Measurements from ENCODE around the gene PAWR. TPM values are rescaled to one million over a fixed set of nuclear protein-coding genes. Genes with fewer than 3 reads are reported as not detected.

The PAWR gene
- polyA plus RNA-seq, 1 donor (not counting 4 experiments of a cell fraction or from before 2014, with no cell fraction given): 41.1 TPM

DNA sequence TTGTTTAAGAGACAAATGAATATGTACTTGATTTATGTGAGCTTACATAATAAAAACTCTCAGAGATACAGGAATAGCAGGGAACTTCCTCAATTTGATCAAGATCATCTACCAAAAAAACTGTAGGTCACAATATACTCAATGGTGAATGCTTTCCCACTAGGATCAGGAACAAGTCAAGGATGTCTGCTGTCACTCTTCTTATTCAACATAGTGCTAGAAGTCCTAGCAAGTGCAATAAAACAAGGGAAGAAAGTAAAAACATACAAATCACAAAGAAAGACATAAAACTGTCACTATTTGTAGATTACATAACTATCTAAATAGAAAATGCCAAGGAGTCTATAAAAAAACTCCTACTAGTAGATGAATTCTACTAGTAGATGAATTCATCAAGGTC is 41.9 kb upstream of the PAWR start:
- dilution Hi-C loops (cut with MboI; ENCODE audit: extremely low pct_ligation_motif_present, low sequenced_read_pairs): no loop called here
- H3K36me3 ChIP-seq (ENCODE audit: control insufficient read depth in 2 of 2, extremely low read depth in 1 of 2, insufficient read depth in 2 of 2, low read length in 2 of 2): no peaks in the 10 kb centered on the region
- H3K9ac ChIP-seq (ENCODE audit: control insufficient read depth, extremely low read depth, insufficient read depth, low read length): no peak overlapping the region
- FAIRE-seq (no peak), DNase-seq (ENCODE audit: low read depth, low spot score) (no peak)
- H2AFZ ChIP-seq (ENCODE audit: control insufficient read depth, low read length): no peak overlapping the region
- H3K9me1 ChIP-seq (ENCODE audit: control insufficient read depth, extremely low read depth, insufficient read depth, low read length): no peaks in the 10 kb centered on the region
- no peak overlapping the region for H3K27ac ChIP-seq (ENCODE audit: control insufficient read depth, insufficient read depth, low read length)
- H3K4me2 ChIP-seq (ENCODE audit: control insufficient read depth, extremely low read depth, insufficient read depth, low read depth, low read length): no peak overlapping the region
- H3K79me2 ChIP-seq (ENCODE audit: control insufficient read depth, insufficient read depth, low read length): no peaks in the 10 kb centered on the region
- H3K9me3 ChIP-seq (ENCODE audit: control insufficient read depth, low read depth, low read length): no peaks in the 10 kb centered on the region
- no peaks in the 10 kb centered on the region for H4K20me1 ChIP-seq (ENCODE audit: control insufficient read depth, extremely low read depth, insufficient read depth, low read length)
- no peak for TF ChIP-seq CTCF (optimal IDR thresholded peaks at IDR 0.05 in 1 of 3, IDR thresholded peaks at IDR 0.05 in 1 of 3, conservative IDR thresholded peaks at IDR 0.05 in 1 of 3; ENCODE audit: extremely low read depth in 1 of 3, insufficient read depth in 2 of 3, low read length in 3 of 3)
- no peak overlapping the region for H3K4me3 ChIP-seq (ENCODE audit: control insufficient read depth in 2 of 3, extremely low read depth in 1 of 3, insufficient read depth in 2 of 3, low read depth in 1 of 3, low read length in 3 of 3)
- H3K4me1 ChIP-seq (ENCODE audit: control insufficient read depth, extremely low read depth, insufficient read depth, low read length): no peaks in the 10 kb centered on the region
- no peaks in the 10 kb centered on the region for H3K27me3 ChIP-seq (ENCODE audit: control insufficient read depth, extremely low read depth, insufficient read depth, low read length)

- H3K9me3 ChIP-seq (ENCODE audit: control insufficient read depth, low read depth, low read length): no peaks in the 10 kb centered on the region
- no peaks in the 10 kb centered on the region for H4K20me1 ChIP-seq (ENCODE audit: control insufficient read depth, extremely low read depth, insufficient read depth, low read length)
- peak overlapping the region; percentile 62 for H3K27ac ChIP-seq (ENCODE audit: control insufficient read depth, insufficient read depth, low read length)
- H3K79me2 ChIP-seq (ENCODE audit: control insufficient read depth, insufficient read depth, low read length): no peaks in the 10 kb centered on the region
- H3K4me2 ChIP-seq (ENCODE audit: control insufficient read depth, extremely low read depth, insufficient read depth, low read depth, low read length): peak overlapping the region; percentile 52
- DNase-seq (ENCODE audit: low read depth, low spot score) (peak; percentile 60), FAIRE-seq (peak; percentile 85)
- TF ChIP-seq EZH2 (IDR thresholded peaks at IDR 0.05; ENCODE audit: low read length) (no peak), CTCF (optimal IDR thresholded peaks at IDR 0.05 in 1 of 3, IDR thresholded peaks at IDR 0.05 in 1 of 3, conservative IDR thresholded peaks at IDR 0.05 in 1 of 3; ENCODE audit: extremely low read depth in 1 of 3, insufficient read depth in 2 of 3, low read length in 3 of 3) (no peak)
- H2AFZ ChIP-seq (ENCODE audit: control insufficient read depth, low read length): no peak overlapping the region
- no peaks in the 10 kb centered on the region for H3K9me1 ChIP-seq (ENCODE audit: control insufficient read depth, extremely low read depth, insufficient read depth, low read length)
- H3K4me3 ChIP-seq (ENCODE audit: control insufficient read depth in 2 of 3, extremely low read depth in 1 of 3, insufficient read depth in 2 of 3, low read depth in 1 of 3, low read length in 3 of 3): no peak overlapping the region
- dilution Hi-C loops (cut with MboI; ENCODE audit: extremely low pct_ligation_motif_present, low sequenced_read_pairs): no loop called here
- H3K27me3 ChIP-seq (ENCODE audit: control insufficient read depth, extremely low read depth, insufficient read depth, low read length): no peaks in the 10 kb centered on the region
- H3K9ac ChIP-seq (ENCODE audit: control insufficient read depth, extremely low read depth, insufficient read depth, low read length): no peak overlapping the region
- peaks cover 10% of the 10 kb centered on the region for H3K4me1 ChIP-seq (ENCODE audit: control insufficient read depth, extremely low read depth, insufficient read depth, low read length)
- no peaks in the 10 kb centered on the region for H3K36me3 ChIP-seq (ENCODE audit: control insufficient read depth in 2 of 2, extremely low read depth in 1 of 2, insufficient read depth in 2 of 2, low read length in 2 of 2)
Measured at GRCh38 chr12:79725987-79726386, 35.2 kb upstream of the PAWR start.
